Stimulated activated CD4-positive, alpha-beta T cell treated with anti-CD3 and anti-CD28 coated beads, Interleukin-12 subunit alpha, Interleukin-12 subunit beta, amount 100 ng/mL, for 48 hours (primary cell): ENCODE measurements around the gene KRTAP24-1.

Experiments used
- DNase-seq, 3 donors: peaks; one replicate each; pipeline ENCODE4 v3.0.0-alpha.2; 2020; ENCODE audit warnings: low read depth in 2 of 3, low spot score in 1 of 3

KRTAP24-1 gene

DNA sequence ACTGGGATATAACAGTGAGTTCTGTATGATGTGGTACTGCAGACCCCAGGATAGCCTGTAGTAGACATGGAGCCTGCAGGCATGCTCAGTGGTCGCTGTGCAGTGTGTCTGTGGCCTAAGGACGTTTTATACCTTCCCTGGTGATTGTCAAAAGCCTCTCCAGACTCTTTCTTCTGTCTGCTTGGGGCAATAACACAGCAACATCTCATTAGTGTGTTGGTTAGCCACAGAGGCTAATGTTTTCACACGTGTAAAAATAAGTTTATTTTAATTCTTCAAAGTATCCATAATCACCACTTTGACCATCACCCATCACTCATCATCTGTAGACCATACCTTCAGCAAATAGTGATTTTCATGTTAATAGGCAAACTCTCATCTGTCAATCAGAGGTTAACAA lies at the start of gene KRTAP24-1:
Gene KRTAP24-1 (minus strand): TSS at position 101 of the 400 bp plus-strand sequence. CDS start 18 bp downstream, at position 83.
- no peak for DNase-seq

DNA sequence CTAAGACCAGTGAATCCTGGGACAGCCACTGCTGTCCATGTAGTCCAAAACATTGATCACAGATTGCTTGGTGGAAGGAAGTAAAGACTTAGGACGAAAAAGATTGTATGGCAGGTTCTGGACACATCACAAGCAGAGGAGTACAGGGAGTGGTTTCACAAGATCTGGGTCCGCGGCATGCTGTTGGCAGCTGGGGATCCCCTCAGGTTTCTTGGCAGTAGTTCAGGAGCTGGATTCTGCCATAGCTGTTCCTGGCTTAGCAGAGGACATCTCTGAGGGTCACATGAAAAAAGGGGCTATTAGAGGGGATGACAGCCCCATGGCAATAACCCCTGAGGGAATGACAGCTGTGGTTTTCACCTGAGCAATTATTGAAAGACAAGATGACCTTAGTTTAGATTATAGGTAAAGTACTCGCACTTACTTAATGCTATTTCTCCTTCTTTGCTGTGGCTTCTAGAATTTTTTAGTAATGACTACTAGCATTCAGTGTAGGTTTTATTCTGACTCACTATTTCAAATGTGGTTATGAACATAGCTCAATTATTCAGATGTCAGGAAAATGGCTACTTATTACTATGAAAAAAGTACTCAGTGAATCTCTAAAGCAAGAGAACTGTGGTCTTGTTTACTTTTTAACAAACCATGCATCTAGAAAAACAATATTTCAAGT lies 46.6 kb upstream of the KRTAP24-1 start:
- no peak for DNase-seq

DNA sequence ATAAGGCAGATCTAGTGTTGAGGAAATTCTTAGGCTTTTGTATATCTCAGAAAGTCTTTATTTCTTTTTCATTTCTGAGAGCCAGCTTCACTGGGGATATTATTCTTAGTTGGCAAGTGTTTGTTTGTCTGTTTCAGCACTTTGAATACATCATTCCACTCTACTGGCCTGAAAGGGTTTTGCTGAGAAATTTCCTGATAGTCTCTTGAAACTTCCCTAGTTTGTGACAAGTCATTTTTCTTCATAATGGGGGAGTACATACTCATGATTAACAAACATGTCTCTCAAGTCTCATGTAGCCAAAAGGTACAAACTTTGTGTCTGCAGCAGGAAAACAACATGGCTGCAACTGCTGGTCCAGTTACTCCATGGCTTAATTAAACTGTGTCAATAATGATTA lies 43.6 kb upstream of the KRTAP24-1 start:
- DNase-seq = no peak

- no peak for DNase-seq
Measured at GRCh38 chr21:30320215-30320614, 37.5 kb upstream of the KRTAP24-1 start, which contains the start of gene KRTAP26-1. KRTAP26-1 (minus strand) TSS chr21:30320315; CDS start chr21:30320035, 280 bp downstream.

DNA sequence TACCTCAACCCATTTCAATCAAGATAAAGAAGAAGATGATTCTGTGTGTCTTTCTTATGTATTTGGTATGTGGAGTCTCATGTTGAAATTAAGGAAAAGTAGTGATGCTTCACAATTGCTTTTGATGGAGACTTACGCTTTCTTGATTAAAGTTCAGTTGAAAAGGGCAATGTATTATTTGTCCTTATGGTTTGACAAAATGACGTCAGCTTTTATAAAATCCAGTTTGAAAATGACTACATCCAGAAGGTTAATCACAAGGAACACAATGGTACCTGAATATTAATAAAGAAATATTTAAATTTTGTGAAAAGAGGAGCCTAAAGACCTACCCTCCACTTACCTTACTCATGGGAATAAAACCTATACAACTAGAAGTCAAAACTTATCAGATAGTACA lies 33.0 kb upstream of the KRTAP24-1 start:
- no peak for DNase-seq

DNA sequence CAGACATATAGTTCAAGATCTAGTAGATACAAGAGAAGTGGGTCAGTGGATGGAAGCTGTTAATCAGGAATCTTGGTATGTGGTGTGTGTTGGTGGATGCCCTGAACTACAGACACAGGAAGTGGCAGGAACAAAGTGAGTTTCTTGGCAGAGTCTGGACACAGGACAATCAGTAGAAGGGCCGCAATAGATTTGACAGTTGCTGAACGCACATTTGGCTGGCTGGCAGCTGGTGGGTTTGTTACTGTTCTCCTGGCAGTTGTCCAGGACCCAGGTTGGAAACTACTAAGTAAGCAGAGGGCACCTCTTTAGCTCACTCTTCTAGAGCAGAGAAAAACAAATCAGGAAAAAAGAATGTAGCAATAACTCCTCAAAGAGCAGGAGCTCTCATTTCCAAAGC lies 24.1 kb upstream of the KRTAP24-1 start:
- no peak for DNase-seq

- DNase-seq = no peak
Measured at GRCh38 chr21:30305136-30305535, 22.4 kb upstream of the KRTAP24-1 start.

GRCh38 chr21:30289215-30289614 lies 6.5 kb upstream of the KRTAP24-1 start, which contains the start of gene KRTAP25-1:
KRTAP25-1 (minus strand) TSS chr21:30289514; CDS start chr21:30289490, 24 bp downstream.
- DNase-seq = no peak

DNA sequence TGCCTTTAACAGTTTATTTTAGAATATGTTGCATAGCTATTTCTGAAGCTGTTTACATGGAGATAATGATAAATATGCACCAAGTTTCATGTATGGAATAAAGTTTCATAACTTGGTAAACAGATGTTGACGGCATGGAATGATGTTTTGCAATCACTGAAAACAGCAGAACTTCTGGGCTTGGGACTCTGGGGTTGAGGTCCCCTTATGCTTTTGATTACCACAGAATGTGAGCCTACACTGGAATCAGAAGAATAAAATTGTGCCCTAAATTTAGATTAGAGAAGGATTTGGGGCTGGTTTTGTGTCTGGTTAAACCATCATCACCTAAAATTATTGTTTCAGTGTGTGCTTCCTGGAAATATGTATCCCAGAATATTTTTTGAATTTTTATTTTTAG lies 11.1 kb downstream of the KRTAP24-1 start:
- no peak for DNase-seq

GRCh38 chr21:30271156-30271555 lies 11.6 kb downstream of the KRTAP24-1 start:
- DNase-seq = no peak

DNA sequence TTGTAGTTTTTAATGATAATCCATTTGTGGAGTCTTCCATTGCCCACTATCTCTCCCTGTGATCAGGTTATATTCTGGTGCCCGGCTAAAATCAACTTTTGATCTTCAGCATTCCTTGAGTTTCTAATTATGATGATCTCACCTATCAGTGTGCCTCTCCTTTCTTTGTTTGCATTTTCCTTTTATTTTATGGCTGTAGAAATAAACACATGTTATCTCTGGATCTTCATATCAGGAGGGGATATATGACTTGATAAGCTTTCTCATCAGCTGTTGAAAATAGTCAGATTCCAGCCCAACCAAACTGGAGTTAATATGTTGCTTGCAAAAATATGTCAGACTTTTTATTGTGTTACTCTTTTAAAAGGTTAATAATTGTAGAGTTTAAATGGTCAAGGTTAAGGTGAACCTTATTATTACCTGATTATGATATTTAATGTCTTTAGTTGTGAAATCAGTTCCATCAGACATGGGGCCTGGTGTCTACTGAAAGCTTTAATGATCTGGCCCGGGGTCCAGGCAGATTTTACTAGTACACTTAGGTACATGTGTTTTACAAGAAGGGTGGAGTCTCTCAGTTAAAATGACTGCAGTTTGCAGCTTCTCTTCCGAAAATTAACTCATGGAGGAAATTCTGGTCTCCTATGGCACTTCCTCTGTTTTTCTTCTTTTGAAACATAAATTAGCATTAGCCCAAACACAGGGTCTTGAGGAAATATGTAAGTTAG lies 12.8 kb downstream of the KRTAP24-1 start:
- DNase-seq = no peak

DNA sequence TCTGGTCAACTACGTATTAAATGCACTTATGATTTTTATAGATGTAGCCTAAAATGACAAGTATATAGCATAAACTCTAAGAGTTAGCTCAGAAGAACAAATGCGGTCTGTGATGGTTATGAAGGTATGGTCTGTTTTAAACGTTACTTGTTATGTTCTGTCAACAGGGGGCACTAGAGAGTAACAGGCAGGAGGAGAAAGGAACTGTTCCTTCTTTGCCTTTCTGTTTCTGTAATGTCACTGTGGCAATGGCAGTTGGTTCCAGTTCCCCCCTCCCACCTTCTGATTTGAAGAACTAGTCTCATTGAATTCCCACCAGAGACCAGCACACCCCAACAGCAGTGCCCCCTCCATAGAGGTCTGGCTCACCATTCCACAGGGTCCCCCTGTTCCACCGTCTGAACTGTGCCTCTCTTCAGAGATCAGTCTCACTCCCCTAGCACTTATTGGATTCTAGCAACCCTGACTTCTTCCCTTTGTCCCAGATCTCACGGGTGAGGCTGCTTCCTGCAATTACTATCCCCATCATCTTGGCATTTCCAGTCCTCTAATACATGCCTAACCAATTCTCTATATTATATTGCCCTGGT lies 14.0 kb downstream of the KRTAP24-1 start:
- no peak for DNase-seq

GRCh38 chr21:30257773-30258172 lies 25.0 kb downstream of the KRTAP24-1 start:
- no peak for DNase-seq

GRCh38 chr21:30256100-30256499 lies 26.6 kb downstream of the KRTAP24-1 start:
- no peak for DNase-seq

GRCh38 chr21:30255679-30256078 lies 27.1 kb downstream of the KRTAP24-1 start:
- no peak for DNase-seq

- DNase-seq = no peak
Measured at GRCh38 chr21:30251781-30252180, 31.0 kb downstream of the KRTAP24-1 start.

GRCh38 chr21:30249936-30250335 lies 32.8 kb downstream of the KRTAP24-1 start:
- DNase-seq = no peak

- no peak for DNase-seq
Measured at GRCh38 chr21:30248844-30249243, 33.9 kb downstream of the KRTAP24-1 start.

DNA sequence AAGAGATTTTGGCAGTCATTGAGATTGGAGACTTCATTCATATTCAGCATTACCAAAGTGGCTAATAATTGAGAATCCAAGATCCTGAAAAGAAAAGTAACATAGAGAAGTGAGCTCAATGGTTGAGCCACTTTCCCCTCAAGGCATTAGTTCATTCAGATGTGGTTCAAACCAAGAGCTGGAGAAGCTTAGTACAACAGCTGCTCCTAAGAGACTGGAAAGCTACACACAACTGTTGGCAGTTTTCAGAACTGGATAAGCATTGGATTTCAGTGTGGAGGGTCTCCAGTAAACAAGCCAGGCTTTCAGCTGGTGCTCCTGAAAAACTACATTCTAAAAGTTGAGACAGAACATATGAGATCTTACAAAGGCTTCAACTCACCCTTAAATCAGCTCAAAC lies 37.7 kb downstream of the KRTAP24-1 start:
- no peak for DNase-seq

- no peak for DNase-seq
Measured at GRCh38 chr21:30243691-30244090, 39.1 kb downstream of the KRTAP24-1 start.

GRCh38 chr21:30240661-30241060 lies 42.1 kb downstream of the KRTAP24-1 start:
- no peak for DNase-seq

DNA sequence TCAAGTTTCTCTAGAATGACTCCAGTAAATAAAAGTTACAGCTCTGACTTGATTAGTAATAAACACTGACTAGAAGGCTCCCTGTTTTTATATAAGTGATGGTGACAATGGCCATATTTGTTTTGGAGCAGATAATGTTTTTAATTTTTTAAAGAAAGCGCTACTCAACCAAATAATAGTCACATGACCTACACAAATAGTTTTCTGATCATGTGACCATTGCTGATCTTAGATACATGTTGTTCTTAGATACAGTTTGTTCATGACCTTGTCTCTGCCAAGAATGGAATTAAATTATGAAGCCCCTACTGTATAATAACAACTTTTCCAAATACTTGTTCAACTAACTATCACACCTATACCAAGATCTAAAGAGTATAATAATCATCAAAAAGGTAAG lies 44.6 kb downstream of the KRTAP24-1 start:
- no peak for DNase-seq
